HG03135 (cell line): ENCODE data around the gene APOC4.
"Not testable (repeated sequence)": the region's sequence is repeated elsewhere in the genome, so short reads cannot be mapped to it uniquely, and the experiment has no call there.

Experiments used
- ATAC-seq: cut with Tn5 transposase; IDR thresholded peaks from one replicate; pipeline ENCODE4 v1.9.1; 2021; ENCODE audit warnings: mild to moderate bottlenecking, moderate library complexity; ENCODE audit not compliant: unreplicated experiment

The APOC4 gene, protein sequence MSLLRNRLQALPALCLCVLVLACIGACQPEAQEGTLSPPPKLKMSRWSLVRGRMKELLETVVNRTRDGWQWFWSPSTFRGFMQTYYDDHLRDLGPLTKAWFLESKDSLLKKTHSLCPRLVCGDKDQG

DNA sequence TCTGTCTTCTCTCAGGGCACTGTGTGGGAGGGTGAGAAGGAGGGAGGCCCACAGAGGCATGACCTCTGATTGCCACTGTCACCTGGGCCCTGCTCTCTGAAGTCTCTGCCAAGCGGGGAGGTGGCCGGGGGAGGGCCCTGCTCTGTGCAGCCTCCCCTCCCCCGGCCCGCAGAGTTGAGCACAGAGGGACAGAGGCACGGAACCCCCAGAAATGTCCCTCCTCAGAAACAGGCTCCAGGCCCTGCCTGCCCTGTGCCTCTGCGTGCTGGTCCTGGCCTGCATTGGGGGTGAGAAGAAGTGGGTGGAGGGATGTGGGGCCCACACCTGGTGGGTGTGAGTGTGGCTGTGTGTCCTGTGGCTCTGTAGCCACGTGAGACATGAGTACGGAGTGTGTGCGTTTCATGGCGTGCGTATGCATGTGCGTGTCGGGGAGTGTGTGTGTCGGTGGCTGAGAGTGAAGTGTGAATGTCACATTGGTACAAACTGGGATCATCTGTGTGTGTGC lies at the start of gene APOC4:
Gene APOC4, plus strand, starts transcription at position 171 of the 505 bp plus-strand sequence. Its CDS starts 41 bp downstream, at position 212.
- no peak for ATAC-seq

DNA sequence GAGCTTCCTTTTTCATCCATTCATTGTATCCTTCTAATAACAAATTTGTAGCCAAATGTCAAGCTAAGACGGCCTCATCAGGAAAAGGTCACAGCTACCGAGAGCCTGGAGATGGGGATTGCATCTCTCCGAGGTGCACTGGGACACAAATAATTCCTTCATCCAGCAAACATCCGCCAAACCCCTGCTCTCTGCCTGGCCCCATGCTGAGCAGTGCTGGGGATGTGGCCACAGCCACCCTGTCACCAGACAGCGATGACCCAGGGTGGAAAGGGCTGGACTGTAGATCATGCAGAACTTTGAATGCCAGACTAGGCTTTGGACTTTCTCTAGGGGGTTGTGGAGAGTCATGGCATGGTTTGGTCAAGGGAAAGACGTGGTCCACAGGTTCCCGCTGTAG lies 49.1 kb upstream of the APOC4 start:
- ATAC-seq = no peak

DNA sequence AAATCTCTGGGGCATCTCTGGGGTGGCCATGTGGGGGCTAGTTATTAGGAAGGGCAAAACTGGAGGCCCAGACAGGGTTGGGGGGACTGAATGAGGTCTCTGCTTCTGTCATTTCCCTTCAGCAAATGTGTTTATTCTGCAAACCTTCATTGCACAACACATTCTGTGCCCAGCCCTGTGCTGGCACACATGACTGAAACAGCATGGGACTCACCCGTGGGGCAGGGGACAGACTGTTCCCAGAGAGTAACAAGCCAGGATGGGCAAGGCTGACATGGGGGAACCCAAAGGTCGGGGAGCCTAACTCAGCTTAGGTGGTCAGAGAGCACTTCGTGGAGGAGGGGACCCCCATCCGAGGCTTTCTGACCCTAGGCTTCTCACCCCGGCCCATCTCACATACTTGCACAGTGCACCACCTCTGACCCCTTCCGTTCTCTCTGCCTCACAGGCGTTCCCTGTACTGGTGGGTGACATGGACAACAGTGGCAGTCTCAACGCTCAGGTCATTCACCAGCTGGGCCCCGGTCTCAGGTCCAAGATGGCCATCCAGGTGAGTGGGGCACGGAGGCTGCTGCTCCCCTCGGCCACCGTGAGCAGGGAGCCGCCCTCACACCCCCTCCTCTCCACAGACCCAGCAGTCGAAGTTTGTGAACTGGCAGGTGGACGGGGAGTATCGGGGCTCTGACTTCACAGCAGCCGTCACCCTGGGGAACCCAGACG lies 48.5 kb upstream of the APOC4 start:
- no peak for ATAC-seq

DNA sequence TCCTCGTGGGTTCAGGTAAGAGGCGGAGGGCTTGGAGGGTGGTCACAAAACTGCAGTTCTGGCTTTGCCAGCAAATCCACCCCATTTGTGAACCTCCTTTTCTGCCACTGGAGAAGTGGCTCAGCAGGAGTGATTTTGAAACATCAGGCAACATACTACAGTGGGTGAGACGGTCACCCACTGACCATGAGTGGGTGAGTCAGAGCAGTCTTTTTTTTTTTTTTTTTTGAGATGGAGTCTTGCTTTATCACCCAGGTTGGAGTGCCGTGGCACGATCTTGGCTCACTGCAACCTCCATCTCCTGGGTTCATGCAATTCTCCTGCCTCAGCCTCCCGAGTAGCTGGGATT lies 48.0 kb upstream of the APOC4 start:
- no peak for ATAC-seq

DNA sequence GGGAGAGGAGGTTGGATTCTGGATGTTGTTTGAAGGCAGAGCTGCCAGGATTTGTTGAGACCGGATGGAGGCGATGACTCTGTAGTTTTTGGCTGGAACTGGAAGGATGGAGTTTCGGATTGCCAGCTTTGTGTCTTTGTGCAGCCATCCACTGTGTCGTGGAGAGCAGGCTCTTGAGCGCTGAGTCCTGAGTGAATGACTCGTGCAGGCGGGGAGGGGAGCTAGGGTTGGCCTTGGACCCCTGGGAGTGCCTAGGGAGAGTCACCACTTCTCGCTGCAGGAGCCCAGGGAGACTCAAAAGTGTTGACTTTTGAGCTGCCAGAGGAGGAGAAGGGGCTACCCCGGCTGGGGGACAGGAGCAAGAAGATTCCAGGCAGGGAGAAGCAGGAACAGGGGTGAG lies 47.1 kb upstream of the APOC4 start:
- no peak for ATAC-seq

DNA sequence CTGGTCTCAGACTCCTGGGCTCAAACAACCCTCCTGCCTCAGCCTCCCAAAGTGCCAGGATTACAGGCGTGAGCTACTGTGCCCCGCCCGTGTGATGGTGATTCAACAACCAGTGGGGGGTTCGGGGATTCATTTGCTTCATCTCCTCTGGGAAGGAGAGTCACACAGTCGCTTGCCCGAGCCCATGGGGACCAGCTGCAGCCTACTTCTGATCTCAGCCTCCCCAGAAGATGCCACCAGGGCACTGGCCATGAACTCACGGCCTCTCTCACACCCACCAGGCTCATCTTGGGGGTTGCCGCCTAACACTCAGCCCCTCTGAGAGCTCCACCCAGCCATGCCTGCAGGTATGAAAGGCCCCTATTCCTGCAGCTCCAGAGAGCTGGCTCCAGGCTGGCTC lies 44.2 kb upstream of the APOC4 start:
- no peak for ATAC-seq

DNA sequence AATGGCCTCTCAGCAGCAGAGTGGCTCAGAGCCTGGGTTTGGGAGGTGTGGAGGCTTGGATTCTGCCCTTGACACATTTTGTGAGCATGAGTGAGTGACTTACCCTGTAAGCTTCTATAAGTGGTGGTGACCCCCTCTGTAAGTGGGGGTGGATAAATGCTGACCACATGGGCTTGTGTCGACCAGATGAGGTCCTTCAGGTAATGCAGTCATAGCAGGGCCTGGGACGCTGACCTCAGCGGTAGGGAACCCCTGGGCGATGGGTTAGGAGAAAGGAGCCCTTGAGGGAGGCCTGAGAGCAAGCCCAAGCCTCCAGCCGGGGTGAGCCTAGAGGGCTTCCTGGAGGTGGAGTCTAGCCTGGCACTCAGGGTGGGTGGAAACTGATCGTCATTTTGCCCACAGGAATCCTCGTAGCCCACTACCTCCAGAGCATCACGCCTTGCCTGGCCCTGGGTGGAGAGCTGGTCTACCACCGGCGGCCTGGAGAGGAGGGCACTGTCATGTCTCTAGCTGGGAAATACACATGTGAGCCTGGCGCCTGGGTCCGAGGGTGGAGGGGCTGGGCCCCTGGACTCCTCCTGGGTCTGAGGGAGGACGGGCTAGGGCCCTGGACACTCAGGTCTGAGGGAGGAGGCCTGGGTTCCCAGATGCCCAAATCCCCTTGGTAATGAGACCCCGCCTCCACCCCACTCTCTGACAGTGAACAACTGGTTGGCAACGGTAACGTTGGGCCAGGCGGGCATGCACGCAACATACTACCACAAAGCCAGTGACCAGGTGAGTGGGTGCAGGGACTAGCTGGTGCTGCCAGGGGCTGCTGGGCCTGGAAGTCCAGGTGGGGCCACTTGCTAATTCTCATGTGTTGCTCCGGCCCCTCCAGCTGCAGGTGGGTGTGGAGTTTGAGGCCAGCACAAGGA lies 41.5 kb upstream of the APOC4 start:
- no peak for ATAC-seq

DNA sequence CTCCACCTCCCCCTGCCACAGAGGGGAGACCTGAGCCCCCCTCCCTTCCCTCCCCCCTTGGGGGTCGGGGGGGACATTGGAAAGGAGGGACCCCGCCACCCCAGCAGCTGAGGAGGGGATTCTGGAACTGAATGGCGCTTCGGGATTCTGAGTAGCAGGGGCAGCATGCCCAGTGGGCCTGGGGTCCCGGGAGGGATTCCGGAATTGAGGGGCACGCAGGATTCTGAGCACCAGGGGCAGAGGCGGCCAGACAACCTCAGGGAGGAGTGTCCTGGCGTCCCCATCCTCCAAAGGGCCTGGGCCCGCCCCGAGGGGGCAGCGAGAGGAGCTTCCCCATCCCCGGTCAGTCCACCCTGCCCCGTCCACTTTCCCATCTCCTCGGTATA lies 38.8 kb upstream of the APOC4 start:
- ATAC-seq = no peak

DNA sequence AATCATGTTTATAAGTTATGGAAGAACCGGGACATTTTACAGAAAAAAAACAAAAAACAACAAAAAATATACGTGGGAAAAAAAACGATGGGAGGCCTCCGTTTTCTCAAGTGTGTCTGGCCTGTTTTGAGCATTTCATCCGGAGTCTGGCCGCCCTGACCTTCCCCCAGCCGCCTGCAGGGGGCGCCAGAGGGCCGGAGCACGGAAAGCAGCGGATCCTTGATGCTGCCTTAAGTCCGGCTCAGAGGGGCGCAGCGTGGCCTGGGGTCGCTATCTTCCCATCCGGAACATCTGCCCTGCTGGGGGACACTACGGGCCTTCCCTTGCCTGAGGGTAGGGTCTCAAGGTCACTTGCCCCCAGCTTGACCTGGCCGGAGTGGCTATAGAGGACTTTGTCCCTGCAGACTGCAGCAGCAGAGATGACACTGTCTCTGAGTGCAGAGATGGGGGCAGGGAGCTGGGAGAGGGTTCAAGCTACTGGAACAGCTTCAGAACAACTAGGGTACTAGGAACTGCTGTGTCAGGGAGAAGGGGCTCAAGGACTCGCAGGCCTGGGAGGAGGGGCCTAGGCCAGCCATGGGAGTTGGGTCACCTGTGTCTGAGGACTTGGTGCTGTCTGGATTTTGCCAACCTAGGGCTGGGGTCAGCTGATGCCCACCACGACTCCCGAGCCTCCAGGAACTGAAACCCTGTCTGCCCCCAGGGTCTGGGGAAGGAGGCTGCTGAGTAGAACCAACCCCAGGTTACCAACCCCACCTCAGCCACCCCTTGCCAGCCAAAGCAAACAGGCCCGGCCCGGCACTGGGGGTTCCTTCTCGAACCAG lies 38.2 kb upstream of the APOC4 start:
- no peak for ATAC-seq

DNA sequence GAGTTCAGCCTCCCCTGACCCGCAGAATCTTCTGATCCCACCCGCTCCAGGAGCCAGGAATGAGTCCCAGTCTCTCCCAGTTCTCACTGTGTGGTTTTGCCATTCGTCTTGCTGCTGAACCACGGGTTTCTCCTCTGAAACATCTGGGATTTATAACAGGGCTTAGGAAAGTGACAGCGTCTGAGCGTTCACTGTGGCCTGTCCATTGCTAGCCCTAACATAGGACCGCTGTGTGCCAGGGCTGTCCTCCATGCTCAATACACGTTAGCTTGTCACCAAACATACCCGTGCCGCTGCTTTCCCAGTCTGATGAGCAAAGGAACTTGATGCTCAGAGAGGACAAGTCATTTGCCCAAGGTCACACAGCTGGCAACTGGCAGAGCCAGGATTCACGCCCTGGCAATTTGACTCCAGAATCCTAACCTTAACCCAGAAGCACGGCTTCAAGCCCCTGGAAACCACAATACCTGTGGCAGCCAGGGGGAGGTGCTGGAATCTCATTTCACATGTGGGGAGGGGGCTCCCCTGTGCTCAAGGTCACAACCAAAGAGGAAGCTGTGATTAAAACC lies 37.5 kb upstream of the APOC4 start:
- no peak for ATAC-seq

DNA sequence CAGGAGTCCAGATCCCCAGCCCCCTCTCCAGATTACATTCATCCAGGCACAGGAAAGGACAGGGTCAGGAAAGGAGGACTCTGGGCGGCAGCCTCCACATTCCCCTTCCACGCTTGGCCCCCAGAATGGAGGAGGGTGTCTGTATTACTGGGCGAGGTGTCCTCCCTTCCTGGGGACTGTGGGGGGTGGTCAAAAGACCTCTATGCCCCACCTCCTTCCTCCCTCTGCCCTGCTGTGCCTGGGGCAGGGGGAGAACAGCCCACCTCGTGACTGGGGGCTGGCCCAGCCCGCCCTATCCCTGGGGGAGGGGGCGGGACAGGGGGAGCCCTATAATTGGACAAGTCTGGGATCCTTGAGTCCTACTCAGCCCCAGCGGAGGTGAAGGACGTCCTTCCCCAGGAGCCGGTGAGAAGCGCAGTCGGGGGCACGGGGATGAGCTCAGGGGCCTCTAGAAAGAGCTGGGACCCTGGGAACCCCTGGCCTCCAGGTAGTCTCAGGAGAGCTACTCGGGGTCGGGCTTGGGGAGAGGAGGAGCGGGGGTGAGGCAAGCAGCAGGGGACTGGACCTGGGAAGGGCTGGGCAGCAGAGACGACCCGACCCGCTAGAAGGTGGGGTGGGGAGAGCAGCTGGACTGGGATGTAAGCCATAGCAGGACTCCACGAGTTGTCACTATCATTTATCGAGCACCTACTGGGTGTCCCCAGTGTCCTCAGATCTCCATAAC lies 36.4 kb upstream of the APOC4 start, which contains the start of gene APOE:
Gene APOE, plus strand, starts transcription at position 360 of the 724 bp plus-strand sequence. CDS start 829 bp downstream, outside the sequence.
- no peak for ATAC-seq

DNA sequence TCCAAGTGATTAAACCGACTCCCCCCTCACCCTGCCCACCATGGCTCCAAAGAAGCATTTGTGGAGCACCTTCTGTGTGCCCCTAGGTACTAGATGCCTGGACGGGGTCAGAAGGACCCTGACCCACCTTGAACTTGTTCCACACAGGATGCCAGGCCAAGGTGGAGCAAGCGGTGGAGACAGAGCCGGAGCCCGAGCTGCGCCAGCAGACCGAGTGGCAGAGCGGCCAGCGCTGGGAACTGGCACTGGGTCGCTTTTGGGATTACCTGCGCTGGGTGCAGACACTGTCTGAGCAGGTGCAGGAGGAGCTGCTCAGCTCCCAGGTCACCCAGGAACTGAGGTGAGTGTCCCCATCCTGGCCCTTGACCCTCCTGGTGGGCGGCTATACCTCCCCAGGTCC lies 34.4 kb upstream of the APOC4 start:
- ATAC-seq = no peak

DNA sequence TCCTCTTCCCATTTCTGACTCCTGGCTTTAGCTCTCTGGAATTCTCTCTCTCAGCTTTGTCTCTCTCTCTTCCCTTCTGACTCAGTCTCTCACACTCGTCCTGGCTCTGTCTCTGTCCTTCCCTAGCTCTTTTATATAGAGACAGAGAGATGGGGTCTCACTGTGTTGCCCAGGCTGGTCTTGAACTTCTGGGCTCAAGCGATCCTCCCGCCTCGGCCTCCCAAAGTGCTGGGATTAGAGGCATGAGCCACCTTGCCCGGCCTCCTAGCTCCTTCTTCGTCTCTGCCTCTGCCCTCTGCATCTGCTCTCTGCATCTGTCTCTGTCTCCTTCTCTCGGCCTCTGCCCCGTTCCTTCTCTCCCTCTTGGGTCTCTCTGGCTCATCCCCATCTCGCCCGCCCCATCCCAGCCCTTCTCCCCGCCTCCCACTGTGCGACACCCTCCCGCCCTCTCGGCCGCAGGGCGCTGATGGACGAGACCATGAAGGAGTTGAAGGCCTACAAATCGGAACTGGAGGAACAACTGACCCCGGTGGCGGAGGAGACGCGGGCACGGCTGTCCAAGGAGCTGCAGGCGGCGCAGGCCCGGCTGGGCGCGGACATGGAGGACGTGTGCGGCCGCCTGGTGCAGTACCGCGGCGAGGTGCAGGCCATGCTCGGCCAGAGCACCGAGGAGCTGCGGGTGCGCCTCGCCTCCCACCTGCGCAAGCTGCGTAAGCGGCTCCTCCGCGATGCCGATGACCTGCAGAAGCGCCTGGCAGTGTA lies 33.8 kb upstream of the APOC4 start:
- no peak for ATAC-seq

DNA sequence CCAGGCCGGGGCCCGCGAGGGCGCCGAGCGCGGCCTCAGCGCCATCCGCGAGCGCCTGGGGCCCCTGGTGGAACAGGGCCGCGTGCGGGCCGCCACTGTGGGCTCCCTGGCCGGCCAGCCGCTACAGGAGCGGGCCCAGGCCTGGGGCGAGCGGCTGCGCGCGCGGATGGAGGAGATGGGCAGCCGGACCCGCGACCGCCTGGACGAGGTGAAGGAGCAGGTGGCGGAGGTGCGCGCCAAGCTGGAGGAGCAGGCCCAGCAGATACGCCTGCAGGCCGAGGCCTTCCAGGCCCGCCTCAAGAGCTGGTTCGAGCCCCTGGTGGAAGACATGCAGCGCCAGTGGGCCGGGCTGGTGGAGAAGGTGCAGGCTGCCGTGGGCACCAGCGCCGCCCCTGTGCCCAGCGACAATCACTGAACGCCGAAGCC lies 33.2 kb upstream of the APOC4 start:
- ATAC-seq = no peak

DNA sequence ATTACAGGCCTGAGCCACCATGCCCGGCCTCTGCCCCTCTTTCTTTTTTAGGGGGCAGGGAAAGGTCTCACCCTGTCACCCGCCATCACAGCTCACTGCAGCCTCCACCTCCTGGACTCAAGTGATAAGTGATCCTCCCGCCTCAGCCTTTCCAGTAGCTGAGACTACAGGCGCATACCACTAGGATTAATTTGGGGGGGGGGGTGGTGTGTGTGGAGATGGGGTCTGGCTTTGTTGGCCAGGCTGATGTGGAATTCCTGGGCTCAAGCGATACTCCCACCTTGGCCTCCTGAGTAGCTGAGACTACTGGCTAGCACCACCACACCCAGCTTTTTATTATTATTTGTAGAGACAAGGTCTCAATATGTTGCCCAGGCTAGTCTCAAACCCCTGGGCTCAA lies 32.3 kb upstream of the APOC4 start:
- ATAC-seq = no peak

DNA sequence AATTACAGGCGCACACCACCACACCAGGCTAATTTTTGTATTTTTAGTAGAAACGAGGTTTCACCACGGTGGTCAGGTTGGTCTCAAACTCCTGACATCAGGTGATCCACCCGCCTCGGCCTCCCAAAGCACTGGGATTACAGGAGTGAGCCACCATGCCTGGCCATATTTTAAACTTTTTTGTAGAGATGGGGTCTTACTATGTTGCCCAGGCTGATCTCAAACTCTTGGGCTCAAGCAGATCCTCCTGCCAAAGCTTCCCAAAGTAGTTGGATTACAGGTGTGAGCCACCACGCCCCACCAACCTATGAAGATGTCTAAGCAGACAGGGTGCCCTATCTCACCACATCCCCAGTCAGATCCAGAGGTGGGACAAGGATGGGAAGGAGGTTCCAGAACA lies 30.1 kb upstream of the APOC4 start:
- not testable (repeated sequence) for ATAC-seq

DNA sequence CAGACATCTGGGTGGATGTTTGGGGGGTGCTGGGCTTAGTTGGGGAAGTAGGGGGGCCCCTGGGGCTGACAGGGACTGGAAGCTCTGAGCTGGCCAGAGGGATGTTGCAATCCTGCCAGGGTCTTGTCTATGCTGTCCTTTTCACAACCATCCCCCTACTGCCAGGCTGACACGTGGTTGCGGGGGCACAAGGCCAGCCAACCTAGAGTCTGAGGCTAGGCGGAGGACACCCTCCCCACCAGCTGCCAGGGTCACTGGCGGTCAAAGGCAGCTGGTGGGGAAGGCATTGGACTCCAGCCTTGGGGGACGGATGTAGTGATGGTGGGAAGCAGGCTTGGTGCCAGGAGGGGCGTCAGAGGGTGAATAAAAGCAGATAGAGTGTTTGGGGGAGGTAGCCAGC lies 29.2 kb upstream of the APOC4 start:
- ATAC-seq = no peak

DNA sequence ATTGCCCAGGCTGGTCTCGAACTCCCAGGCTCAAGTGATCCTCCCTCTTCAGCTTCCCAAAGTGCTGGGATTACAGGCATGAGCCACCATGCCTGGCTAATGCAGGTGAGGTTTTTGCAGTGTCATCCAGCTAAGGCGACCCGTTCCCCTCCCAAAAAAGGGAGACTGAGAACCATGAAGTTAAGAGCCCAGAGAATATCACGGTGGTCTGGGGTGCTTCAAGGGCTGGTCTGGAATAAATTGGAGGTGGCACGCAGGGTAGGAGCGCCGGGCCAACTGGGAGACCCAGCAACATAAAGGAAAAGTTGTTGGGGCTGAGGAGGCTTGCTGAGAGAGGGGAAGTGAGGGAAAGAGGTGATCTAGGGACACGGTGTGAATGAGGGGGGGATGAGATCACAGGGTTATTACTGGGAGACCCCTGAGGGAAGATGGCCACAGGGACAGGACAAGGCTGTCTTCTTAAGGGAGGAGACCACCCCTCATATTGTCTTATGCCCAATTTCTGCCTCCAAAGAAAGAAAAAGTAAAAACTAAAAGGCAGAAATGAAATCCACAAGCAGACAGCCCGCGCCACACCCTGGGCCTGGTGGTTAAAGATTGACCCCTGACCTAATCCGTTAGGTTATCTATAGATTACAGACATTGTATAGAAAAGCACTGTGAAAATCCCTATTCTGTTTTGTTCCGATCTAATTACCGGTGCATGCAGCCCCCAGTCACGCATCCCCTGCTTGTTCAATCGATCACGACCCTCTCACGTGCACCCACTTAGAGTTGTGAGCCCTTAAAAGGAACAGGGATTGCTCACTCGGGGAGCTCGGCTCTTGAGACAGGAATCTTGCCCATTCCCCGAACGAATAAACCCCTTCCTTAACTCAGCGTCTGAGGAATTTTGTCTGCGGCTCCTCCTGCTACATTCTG lies 28.3 kb upstream of the APOC4 start:
- ATAC-seq = not testable (repeated sequence)
